ENCODE data around the gene CD82.
"Not testable (repeated sequence)": the region's sequence is repeated elsewhere in the genome, so short reads cannot be mapped to it uniquely, and the experiment has no call there.

CD82 gene

DNA sequence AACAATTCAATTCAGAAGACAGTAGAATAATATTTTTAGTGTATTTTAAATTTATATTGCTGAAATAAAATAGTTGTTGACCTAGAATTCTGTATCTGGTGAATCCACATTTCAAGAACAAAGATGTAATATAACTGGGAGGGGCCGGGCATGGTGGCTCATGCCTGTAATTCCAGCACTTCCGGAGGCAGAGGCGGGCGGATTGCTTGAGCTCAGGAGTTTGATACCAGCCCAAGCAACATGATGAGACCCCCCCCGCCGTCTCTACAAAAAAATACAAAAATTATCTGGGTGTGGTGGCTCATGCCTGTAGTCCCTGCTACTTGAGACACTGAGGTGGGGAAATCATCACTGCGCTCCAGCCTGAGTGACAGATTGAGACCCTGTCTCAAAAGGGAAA, 72.6 kb downstream of the CD82 start:
- no peak for DNase-seq

DNA sequence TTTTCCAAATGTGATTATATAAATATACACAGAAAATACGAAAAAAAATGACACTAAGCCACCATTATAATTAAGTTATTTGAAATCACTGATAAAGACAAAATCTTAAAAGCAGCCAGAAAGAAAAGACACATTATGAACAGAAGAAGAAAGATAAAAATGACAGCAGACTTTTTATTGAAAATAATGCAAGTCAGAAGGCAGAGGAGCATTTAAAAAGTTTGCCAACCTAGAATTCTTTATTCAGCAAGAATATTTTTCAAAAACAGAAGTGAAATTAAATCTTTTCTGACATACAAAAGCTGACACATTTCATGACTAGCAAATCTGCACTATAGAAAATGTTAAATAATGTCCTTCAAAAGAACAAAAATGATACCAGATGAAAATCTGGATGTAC, 77.8 kb downstream of the CD82 start:
- no peak for DNase-seq

DNA sequence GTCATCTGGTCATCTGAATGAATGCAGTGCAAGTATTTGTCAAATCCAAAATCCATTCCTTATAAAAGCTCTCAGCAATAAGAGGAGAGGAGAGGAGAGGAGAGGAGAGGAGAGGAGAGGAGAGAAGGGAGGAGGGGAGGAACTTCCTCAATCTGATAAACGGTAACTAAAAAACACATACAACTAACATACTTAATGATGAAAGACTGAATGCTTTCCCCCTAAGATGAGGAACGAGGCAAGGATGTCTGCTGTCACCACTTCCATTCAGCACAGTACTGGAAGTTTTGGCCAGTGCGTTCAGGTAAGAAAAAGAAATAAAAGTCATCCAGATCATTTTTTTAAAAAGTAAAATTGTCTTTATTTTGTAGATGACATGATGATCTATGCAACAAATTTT, 80.4 kb downstream of the CD82 start:
- no peak for DNase-seq

DNA sequence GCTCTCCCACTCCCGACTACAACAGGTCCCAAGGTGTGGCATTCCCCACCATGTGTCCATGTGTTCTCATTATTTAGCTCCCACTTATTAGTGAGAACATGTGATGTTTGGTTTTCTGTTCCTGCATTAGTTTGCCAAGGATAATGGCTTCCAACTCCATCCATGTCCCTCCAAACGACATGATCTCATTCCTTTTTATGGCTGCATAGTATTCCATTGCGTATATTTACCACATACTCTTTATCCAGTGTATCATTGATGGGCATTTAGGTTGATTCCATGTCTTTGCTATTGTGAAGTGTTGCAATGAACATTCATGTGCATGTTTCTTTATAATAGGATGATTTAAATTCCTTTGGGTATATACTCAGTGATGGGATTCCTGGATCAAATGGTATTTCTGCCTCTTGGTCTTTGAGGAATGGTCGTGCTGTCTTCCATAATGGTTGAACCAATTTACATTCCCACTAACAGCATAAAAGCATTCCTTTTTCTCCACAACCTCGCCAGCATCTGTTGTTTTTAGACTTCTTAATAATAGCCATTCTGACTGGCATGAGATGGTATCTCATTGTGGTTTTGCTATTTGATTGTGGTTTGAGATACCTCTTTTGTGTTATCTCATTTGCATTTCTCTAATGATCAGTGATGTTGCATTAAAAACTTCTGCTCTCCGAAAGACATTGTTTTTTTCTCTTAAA, 81.9 kb downstream of the CD82 start:
- DNase-seq, result not testable (repeated sequence)

DNA sequence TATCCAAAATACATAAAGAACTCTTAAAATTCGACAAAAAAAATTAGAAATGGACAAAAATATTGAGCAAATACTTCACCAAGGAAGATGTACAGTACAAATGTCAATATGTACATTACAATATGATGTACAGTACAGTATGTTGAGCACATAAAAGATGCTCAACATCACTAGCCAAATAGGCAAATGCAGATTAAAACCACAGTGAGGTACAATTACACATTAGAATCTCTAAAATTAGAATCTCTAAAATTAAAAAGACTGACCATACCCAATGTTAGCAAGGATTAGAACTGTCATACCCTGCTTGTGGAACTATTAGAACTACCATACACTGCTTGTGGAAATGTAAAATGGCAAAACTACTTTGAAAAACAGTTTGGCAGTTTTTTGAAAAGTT, 82.6 kb downstream of the CD82 start:
- no peak for DNase-seq

DNA sequence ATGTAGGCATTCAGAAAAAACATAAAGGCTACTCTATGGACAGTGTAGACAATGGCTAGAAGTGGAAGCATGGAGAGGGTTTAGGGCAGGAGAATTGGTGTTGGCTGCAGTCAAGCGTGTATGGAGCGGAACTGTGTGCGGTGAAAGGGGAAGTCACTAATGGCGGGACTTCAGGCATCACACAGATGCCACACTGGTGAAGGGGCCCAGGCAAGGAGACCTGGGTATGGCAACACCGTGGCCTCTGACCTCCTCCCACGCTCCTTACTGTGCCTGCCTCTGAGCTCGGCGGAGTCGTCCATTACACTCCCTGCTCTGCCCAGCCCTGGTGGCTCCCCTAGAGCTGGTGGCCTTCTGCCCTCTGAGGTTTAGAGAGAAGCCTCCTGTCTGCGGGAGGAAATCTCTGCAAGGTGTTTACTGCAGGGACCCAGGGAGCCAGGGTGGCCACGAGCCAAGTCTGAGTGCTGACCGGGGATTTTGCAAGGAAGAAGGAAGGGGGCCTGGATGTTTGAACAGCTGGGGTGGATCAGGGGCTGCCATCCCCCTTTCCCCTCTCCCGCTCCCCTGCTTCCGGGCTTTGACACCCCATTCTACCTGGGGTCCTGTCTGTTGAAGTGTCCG, 86.2 kb downstream of the CD82 start:
- no peak for DNase-seq

DNA sequence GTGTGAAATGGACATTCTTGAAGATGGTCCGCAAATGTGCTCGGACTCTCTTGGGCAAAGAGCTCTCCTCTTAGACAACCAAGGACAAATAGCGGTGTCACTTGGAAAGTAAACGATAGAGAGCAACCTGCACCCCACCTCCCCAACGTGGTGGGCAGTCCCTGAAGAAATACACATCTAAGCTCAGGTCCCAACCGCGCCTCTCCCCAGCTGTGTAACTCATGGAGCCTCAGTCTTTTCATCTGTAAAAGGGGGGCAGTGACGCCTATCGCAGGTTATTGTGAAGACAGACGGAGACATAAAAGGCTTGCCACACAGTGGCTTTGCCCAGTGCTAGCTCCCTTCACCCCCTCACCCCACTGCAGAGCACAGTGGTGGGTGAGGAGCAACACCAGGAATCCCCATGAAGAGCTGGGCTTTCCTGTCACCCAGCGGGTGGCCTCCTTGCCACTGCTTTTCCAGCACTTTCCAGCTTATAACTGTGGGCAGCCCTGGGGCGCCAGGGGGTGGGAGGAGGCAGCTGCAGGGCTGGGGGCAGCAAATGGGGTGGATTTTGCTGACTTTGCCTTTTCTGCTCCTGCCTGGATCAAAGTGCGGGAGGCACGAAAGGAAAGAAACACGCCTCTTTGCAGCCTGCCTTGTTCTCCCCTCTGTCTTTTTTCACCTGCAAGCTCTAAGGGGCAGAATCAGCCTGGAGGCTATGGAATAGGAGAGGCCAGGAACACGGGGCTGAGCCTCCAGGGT, 87.6 kb downstream of the CD82 start:
- no peak for DNase-seq

DNA sequence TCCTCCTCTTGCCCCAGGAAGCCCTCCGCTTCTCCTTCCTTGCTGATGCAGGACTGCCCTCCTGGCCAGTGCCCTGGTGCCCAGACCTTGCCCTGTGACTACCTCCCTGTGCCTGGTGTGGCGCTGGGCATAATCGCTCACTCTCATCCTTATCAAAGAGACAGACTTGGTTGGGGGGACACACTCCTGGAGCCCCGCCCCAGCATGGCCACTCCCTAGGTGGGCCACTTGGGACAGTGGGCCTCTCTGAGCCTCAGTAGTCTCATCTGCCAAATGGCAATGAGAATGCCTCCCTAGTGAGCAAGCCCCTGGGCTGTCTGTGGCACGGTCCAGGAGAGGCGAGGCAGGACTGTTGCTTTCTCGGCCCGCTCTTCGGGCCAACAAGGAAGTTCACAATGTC, 88.6 kb downstream of the CD82 start:
- DNase-seq, result no peak

DNA sequence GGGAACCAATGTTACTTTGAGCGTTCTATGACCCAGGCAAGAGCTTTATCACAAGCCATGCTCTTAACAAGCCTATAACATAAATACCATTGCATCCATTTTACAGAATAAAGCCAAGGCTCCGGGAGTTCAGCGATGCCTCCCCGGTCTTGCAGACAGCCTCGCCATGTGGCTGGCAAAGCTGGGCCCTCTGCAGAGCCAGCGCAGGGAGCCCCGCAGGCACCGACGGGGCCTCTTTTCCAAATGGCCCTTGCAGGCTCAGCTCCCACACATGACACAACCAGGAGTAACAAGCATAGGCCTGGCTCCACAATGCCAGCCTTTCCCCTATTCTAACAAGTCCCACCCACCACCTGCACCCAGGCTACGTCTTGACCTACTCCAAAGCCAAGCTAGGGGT, 89.1 kb downstream of the CD82 start:
- DNase-seq, result no peak

DNA sequence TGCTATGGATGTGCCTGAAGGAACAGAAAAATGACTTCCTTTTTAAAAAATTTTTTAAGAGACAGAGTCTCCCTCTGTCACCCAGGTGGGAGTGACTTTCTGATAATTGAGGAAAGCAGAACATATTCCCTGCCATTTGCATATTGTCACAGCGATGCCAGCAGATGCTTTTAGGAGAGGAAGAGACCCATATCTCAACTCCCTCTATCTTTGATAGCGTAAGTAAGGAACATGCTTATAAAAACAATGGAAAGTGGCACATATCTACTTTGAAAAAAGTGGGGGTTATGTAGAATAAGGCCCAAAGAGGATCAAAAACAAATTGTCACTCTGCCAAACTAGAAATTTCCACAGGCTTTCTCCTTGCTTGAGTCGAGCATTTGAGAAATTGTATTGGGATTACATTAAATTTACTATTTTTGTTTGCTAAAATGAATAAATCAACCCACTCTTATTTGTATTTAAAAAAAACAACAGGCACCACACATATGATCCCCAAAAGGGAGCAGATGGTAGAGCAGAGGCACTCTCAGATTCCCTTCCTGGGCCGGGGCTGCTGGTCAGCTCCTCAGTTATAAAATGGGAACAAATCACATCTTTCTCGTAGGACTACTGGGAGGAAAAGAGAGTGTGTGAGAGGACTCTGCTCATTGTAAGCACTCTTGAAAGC, 92.5 kb downstream of the CD82 start:
- no peak for DNase-seq

DNA sequence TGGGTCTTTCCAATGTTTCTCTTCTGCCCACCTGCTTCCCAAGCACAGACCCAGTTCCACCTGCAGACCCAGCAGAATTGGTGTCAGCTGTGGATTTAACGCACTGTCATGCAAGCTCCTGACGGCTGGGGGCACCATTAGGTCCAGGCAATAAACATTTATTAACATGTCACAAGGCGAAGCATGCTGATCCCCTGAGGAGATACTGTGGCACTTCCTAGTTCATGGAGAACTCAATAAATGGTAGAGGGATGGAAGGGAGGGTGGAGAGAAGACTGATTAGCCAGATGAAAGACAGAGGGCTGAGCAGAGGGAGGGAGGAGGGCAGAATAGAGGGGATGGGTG, 93.0 kb downstream of the CD82 start:
- DNase-seq, result no peak

DNA sequence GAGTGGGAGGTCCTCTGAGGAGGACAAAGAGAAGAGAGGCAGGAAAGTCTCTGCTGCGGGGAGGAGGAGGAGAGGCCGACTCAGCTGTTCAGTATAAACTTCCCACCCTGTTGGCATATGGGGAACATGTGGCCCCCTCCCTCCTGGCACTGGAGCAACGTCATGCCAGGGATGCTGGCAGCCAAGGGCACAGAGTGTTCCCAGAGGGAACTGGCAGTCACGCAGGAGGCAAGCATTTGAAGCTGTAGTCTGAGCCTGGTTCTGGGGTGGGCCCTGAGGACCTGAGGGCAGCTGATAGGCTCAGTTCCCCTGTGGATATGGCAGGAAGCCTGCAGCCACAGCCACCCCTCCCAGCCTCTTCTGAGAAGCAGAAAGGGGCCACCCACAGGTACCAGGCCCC, 94.2 kb downstream of the CD82 start:
- no peak for DNase-seq

DNA sequence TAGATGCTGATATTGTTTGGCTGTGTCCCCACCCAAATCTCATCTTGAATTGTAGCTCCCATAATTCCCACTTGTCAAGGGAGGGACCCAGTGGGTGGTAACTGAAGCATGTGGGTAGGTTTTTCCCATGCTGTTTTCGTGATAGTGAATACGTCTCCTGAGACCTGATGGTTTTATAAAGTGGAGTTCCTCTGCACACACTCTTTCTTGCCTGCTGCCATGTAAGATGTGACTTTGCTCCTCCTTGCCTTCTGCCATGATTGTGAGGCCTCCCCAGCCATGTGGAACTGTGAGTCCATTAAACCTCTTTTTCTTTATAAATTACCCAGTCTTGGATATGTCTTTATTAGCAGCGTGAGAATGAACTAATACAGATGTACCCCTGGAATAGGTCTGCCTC, 95.1 kb downstream of the CD82 start:
- not testable (repeated sequence) for DNase-seq

DNA sequence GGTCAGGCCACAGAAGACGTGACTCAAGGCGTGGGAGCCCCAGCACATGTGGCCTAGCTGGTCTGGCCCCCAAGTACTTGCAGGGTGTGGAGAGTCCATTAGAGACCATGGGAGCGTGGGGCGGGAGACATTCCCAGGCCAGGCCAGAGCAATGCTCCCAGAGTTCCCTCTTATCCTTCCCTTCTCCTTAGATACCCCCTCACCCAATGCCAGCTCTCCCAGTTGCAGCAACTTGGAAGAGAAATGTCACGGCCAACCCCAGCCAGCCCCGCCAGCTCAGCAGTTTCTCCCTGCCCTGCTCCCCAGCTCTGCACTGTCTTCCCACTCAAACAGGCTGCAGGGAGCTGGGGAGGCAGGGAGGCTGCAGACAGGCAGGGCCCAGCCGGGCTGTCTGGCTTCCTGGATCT, 95.9 kb downstream of the CD82 start:
- DNase-seq, result no peak
